ENCODE measurements around the gene HADH.

DNA sequence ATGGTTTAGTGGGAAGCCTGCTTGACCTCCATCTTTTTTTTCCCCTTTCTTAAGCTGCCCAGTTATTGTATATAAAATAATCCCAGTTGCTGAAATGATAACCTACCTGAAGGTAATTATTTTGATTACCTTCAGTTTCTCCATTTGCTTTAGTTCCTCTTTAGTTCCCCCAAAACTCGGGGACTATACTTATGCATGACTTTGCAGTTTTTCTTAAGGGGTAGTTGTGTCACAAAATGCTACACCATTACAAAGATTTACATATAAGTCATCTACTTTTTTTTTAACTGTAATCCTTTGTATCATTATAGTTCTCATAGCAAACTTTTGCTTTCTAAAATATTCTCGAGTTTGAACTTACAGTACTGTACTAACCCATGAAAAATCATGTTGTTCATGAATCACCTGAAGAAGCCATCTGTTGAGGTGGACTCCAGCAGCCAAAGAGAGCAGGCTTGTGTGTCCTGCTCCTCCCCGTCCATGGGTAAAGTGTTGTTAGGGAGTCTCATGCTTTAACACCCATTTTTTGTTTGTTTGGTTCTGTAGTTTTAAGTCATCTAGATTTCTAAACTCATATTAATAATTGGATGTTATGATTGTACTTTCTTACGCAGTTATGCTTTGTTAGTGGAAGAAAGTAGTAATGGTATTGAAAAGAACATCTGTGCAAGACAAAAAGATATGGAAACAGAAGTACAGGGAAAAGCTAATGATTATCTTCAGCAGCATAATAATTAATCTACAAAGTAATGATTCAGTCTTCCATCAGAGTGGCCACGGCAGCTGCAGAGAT, 34.6 kb downstream of the HADH start:
- TF ChIP-seq POLR2A (IDR thresholded peaks at IDR 0.05) (no peak), POLR2AphosphoS5 (IDR thresholded peaks at IDR 0.05; ENCODE audit: insufficient read depth in 1 of 2, low read depth in 1 of 2) (no peak)
- TF ChIP-seq, protein P1, sequence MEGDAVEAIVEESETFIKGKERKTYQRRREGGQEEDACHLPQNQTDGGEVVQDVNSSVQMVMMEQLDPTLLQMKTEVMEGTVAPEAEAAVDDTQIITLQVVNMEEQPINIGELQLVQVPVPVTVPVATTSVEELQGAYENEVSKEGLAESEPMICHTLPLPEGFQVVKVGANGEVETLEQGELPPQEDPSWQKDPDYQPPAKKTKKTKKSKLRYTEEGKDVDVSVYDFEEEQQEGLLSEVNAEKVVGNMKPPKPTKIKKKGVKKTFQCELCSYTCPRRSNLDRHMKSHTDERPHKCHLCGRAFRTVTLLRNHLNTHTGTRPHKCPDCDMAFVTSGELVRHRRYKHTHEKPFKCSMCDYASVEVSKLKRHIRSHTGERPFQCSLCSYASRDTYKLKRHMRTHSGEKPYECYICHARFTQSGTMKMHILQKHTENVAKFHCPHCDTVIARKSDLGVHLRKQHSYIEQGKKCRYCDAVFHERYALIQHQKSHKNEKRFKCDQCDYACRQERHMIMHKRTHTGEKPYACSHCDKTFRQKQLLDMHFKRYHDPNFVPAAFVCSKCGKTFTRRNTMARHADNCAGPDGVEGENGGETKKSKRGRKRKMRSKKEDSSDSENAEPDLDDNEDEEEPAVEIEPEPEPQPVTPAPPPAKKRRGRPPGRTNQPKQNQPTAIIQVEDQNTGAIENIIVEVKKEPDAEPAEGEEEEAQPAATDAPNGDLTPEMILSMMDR (IDR thresholded peaks at IDR 0.05): no peak

Measured in vagina (tissue), 2 donors.